Left lobe of liver (tissue), 2 donors: Measurements from ENCODE around the gene DNAH12. TPM values are rescaled to one million over a fixed set of nuclear protein-coding genes. Genes with fewer than 3 reads are reported as not detected.

Experiments used
- ATAC-seq: fragments of 200-7000 bp; cut with Tn5 transposase; one replicate; pipeline ENCODE4 v1.9.1; 2020; ENCODE audit warnings: mild to moderate bottlenecking, moderate library complexity
- DNase-seq: peaks from one replicate; pipeline ENCODE4 v3.0.0-alpha.2; 2020; ENCODE audit warnings: low spot score
- total RNA-seq: library from RNA; stranded (reverse); gene quantifications from one replicate; pipeline ENCODE4 v1.2.1, GENCODE V29; 2021
- donor health status: DM: no; HTN: no; CAD: no; lungs with moderate emphysema.
- donor health status: DM: no; HTN: yes; CAD: no.

Gene DNAH12
- total RNA-seq = 0.20 TPM

DNA sequence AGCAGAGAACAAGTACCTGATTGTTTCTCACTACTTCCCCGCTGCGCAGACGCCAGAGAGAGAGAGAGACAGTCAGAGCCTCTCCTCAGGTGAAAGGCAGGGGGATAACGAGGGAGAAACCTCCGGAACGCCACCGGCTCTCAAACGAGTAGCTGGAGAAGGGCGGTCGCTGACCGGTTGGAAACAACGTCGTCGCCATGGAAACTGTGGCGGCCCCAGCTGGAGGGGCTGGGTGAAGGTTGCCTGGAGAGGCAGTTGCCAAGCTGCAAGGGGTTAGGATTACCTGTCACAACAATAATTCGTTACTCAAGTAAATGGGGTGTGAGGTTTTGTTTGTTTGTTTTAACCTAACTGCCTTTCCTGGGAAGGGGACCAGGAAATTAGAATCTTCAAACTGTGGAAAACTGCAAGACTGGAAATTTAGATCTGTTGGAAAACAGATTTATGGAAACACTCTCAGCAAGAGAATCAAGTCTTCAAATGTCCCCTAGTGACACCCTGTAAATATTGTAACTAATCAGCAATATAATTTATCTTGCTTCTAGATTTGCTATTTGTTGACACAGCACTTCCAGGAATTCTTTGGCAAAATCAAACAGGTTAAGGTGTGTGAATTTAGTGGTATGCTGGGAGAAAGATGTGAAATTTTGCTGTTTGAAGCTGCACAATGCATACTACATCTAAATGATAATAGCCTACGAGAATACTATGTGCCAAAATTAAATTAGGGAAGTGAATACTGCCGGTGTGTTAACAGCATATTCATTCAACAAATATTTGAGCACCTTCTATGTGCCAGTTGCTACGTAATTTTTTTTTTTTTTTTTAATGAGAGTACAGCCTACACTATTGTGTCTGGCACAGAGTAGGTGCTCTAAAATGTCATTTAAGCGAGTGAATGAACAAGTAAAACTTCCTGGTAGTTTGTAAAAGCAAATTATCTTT is at the start of gene DNAH12:
DNAH12 (minus strand) TSS at position 164 of the 945 bp plus-strand sequence. CDS start 1,474 bp downstream, outside the sequence.
- peak; percentile 51 for ATAC-seq
- DNase-seq = no peak

DNA sequence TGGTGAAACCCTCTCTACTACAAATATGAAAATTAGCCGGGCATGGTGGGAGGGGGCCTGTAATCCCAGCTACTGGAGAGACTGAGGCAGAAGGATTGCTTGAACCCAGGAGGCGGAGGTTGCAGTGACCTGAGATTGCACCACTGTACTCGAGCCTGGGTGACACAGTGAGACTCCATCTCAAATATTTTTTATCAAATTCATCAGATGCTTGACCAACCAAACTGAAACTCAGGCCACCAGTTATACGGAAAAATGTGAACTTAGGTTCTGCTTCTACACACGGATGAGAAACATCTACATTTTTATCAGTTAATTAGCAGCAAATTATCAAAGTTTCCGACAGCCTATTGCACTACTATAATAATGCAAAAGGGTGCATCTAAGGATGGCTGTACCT is 48.2 kb upstream of the DNAH12 start:
- no peak for ATAC-seq
- no peak for DNase-seq

- DNase-seq (no peak), ATAC-seq (no peak)
Measured at GRCh38 chr3:57587905-57588304, 43.8 kb upstream of the DNAH12 start.

- no peak for DNase-seq
- ATAC-seq = no peak
Measured at GRCh38 chr3:57586778-57587177, 42.6 kb upstream of the DNAH12 start.

DNA sequence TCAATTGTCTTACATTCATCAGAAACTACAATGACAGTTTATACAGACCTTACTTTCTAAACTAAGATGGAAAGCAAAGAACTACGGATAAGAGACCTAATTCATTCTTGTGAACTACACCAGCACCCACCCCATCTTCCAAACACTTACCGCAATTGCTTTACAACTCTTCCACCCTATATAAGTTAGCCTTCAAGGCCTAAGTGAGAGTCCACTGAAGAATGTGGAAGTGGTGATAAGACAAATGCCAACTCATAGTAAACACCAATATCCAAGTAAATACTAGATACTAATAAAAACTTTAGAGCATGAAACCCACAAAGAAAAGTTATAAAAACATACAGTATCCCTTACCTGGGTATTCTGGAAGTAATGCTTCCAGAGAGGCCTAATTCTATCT is 39.4 kb upstream of the DNAH12 start:
- no peak for ATAC-seq
- DNase-seq = no peak

- DNase-seq = no peak
- ATAC-seq = no peak
Measured at GRCh38 chr3:57582474-57583168, 38.5 kb upstream of the DNAH12 start.

DNA sequence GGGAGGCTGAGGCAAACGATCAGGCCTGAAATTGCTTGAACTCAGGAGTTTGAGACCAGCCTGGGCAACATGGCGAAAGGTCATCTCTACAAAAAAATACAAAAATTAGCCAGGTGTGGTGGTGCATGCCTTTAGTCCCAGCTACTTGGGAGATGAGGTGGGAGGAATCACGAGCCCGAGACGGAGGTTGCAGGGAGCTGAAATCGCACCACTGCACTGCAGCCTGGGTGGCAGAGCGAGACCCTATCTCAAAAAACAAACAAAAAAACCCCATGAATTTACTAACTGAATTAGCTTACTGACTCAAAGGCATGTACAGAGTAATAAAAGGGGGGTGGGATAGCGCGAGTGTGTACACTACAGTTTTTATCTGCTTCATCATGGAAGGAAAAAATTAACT is 33.7 kb upstream of the DNAH12 start:
- ATAC-seq (no peak), DNase-seq (no peak)

GRCh38 chr3:57575966-57576626 is 32.0 kb upstream of the DNAH12 start:
- no peak for ATAC-seq
- DNase-seq = no peak

DNA sequence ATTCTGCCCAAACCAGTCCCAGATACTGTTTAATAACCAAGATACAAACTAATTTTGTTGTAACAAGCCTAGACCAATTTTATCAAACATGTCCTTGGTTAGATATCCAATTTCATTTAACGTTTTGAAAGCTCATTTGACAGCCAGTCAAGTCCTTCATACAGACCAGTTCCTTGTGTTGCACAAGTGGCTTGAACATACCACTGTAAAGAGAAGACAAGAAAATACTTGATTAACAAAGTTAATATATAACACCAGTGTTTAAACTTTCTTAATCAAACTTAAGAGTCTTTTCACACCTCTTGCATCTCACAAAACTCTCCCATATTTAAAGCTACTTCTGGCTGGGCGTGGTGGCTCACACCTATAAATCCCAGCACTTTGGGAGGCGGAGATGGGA is 28.0 kb upstream of the DNAH12 start:
- DNase-seq (no peak), ATAC-seq (no peak)

DNA sequence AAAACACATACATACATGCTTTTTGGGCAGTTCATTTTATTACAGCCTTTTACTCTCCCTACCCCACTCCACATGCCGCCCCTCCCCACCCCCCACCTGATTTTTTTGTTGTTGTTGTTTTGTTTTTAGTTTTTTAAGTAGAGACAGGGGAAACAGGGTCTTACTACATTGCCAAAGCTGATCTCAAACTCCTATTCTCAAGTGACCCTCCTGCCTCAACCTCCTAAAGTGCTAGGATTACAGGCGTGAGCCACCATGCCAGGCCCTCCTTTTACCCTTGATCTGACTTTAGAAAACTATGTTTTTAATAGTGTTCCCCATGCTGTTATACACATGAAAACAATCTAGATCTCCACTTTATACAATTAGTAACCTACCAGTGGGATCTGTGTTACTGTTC is 26.7 kb upstream of the DNAH12 start:
- ATAC-seq (no peak), DNase-seq (no peak)

GRCh38 chr3:57569859-57570450 is 25.8 kb upstream of the DNAH12 start:
- ATAC-seq (peak; percentile 38), DNase-seq (no peak)

DNA sequence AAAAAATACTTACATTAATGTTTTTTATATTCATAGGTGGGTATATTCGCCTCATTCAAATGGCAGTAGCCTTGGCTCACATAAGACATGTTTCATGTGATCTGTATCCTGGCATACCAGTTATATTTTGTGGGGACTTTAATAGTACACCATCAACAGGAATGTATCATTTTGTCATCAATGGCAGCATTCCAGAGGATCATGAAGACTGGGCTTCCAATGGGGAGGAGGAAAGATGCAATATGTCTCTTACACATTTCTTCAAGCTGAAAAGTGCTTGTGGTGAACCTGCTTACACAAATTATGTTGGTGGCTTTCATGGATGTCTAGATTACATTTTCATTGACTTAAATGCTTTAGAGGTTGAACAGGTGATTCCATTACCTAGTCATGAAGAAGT is 15.4 kb upstream of the DNAH12 start:
- ATAC-seq (no peak), DNase-seq (no peak)

GRCh38 chr3:57557085-57557537 is 13.0 kb upstream of the DNAH12 start:
- ATAC-seq = peak; percentile 24
- DNase-seq = peak; percentile 48

- no peak for DNase-seq
- ATAC-seq = peak; percentile 60
Measured at GRCh38 chr3:57556459-57557084, 12.4 kb upstream of the DNAH12 start.

DNA sequence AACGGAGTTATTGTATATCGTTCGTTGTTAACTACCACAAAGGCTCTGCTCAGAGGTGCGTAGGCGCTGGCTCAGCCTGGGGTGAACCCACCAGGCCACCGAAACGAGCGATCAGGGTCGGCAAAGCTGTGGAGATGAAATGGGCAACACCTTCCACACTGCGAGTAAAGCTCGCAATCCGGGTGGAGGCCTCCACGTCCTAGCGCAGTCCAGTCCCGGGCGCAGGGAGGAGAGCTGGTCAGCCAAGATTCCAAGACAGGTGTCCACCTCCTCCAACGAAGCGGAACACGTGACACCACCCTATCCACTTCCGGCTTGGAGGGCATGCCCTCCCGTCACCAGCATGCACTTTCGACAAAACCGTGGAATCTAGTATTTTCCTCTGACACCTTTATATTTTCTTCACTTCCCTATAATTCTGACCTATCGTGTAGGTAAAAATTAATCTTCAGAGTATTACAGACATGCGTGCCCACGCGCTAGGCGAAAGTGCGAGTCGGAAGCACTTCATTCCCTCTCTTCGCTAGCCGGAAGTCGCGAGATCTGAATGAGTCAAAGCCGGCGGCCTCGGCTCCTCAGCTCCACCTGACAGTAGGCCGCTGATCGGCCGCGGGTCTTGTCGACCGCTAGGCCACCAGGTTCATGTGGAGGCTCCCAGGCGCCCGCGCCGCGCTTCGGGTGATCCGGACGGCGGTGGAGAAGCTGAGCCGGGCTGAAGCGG is 11.8 kb upstream of the DNAH12 start, which contains the start of gene PDE12:
PDE12 (plus strand) TSS at position 537 of the 721 bp plus-strand sequence; CDS start at position 643, 106 bp downstream.
- peak; percentile 92 for ATAC-seq
- DNase-seq = peak; percentile 89

GRCh38 chr3:57555306-57555705 is 11.2 kb upstream of the DNAH12 start:
- ATAC-seq = peak; percentile 39
- no peak for DNase-seq

DNA sequence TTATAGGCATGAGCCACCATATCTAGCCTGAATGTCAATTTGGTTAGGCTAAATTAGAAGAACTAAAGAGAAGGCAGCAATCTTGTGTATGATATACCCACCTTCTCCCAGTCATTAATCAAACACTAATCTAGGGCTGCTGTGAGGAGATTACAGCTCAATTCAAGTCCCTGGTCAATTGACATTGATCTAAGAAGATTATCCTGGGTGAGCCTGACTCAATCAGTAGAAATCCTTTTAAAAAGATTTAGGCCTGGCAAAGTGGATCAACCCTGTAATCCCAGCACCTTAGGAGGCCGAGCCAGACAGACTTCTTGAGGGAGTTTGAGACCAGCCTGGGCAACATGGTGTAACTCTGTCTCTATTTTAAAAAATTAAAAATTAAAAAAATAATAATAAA is 2.5 kb upstream of the DNAH12 start:
- ATAC-seq (no peak), DNase-seq (no peak)

- no peak for DNase-seq
- ATAC-seq = peak; percentile 13
Measured at GRCh38 chr3:57545636-57546268, 1.6 kb upstream of the DNAH12 start.

GRCh38 chr3:57538465-57538864 is 5.7 kb downstream of the DNAH12 start:
- no peak for ATAC-seq

More at GRCh38 chr3:57538465-57538864, 5.7 kb downstream of the DNAH12 start:
- no peak for DNase-seq
